Activated T-cell treated with anti-CD3 and anti-CD28 coated beads for 48 hours (primary cell): ENCODE measurements around the gene ATRN.

Experiments
- DNase-seq: peaks from one replicate; pipeline ENCODE4 v3.0.0-alpha.2; 2020; ENCODE audit warnings: low read depth

Gene ATRN

GRCh38 chr20:3696745-3697587, 226.1 kb downstream of the ATRN start:
- DNase-seq: no peak

DNA sequence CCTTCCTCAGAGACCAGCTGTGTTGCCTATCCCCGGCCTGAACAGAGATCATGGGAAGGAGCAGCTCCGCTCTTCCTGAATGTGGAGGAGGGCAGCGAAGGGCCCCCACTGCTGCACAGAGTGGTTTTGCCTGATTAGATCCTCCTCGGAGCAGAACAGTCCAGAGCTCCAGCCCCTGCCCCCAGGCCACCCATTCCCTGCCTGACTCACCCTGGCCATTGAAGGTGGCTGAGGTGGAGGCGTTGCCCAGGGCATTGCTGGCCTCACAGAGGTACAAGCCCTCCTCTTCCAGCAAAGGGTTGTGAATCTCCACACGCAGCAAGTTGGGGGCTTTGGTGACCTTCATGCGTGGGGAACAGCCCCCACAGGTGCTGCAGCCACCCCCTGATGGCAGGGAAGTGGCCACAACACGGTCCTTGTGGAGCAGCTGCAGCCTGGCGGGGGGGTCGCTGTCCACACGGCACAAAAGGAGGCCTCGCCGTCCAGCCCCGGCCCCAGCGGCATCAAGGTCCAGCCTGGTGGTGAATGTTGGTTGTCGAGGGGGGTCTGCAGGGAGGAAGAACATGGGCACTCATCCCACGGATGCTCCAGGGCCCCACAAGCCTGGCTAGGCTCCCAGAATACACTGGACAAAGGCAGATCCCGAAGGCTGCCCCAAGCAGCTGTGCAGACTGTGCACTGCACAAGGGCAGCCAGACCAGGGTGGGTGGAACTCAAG, 226.9 kb downstream of the ATRN start:
- no peak for DNase-seq

- no peak for DNase-seq
Measured at GRCh38 chr20:3698591-3699001, 227.8 kb downstream of the ATRN start.

DNA sequence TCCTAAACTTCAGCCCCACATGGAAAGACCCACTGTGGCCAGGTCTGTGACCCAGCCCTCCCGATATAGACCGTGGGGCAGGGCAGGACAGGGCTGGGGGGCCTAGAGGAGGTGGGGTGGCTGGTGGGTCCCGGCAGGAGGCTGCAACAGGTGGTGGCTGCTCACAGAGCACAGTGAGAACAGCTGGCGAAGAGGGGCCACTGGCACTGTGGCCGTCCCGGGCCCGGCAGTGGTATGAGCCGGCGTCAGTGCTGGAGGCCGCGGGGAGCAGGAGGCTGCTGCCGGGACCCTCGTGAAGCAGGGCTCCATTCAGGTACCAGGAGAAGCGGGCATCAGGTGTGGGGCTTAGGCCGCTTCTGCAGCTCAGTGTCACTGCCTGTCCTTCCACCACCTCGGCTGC, 228.2 kb downstream of the ATRN start:
- DNase-seq: no peak
